HEK293 (cell line): ENCODE data around the gene TMOD1.

ENCODE experiments used
- ATF2 ChIP-seq: fragments of 450-650 bp; formaldehyde crosslinking; IDR thresholded peaks from 2 replicates; pipeline ENCODE4 v1.5.1; 2016; ENCODE audit warnings: missing biosample characterization, missing genetic modification characterization, low read depth
- CTCF ChIP-seq: fragments of 450-650 bp; formaldehyde crosslinking; IDR thresholded peaks from 2 replicates; pipeline ENCODE4 v1.5.1; 2016; ENCODE audit warnings: missing biosample characterization, missing genetic modification characterization
- RBAK ChIP-seq: fragments of 450-650 bp; formaldehyde crosslinking; IDR thresholded peaks from 2 replicates; pipeline ENCODE4 v1.5.1; 2016; ENCODE audit warnings: missing biosample characterization, missing genetic modification characterization
- REST ChIP-seq: fragments of 450-650 bp; formaldehyde crosslinking; IDR thresholded peaks from 2 replicates; pipeline ENCODE4 v1.5.1; 2016; ENCODE audit warnings: missing biosample characterization, missing genetic modification characterization
- SALL2 ChIP-seq: fragments of 450-650 bp; formaldehyde crosslinking; IDR thresholded peaks from 2 replicates; pipeline ENCODE4 v1.5.0; 2017; ENCODE audit warnings: missing biosample characterization, mild to moderate bottlenecking, missing genetic modification characterization, borderline replicate concordance
- TCF7L2 ChIP-seq: IDR thresholded peaks from 2 replicates; pipeline ENCODE4 v1.6.1; 2011; ENCODE audit warnings: low read depth, mild to moderate bottlenecking, inconsistent platforms, low read length, moderate library complexity, borderline replicate concordance
- TRIM28 ChIP-seq: IDR thresholded peaks from 2 replicates; pipeline ENCODE4 v1.6.1; 2011; ENCODE audit warnings: low read length, control low read depth, borderline replicate concordance
- ZNF175 ChIP-seq: fragments of 450-650 bp; formaldehyde crosslinking; IDR thresholded peaks from 2 replicates; pipeline ENCODE4 v1.5.1; 2016; ENCODE audit warnings: missing biosample characterization, missing genetic modification characterization
- ZNF211 ChIP-seq: fragments of 450-650 bp; formaldehyde crosslinking; IDR thresholded peaks from 2 replicates; pipeline ENCODE4 v1.5.1; 2016; ENCODE audit warnings: low read depth, missing biosample characterization, missing genetic modification characterization
- ZNF292 ChIP-seq: fragments of 450-650 bp; formaldehyde crosslinking; IDR thresholded peaks from 2 replicates; pipeline ENCODE4 v1.5.1; 2016; ENCODE audit warnings: low read depth, missing biosample characterization, missing genetic modification characterization, borderline replicate concordance
- ZNF645 ChIP-seq: fragments of 450-650 bp; formaldehyde crosslinking; IDR thresholded peaks from 2 replicates; pipeline ENCODE4; 2016; ENCODE audit warnings: missing biosample characterization, missing genetic modification characterization
- ZNF654 ChIP-seq: fragments of 450-650 bp; formaldehyde crosslinking; IDR thresholded peaks from 2 replicates; pipeline ENCODE4 v1.5.1; 2016; ENCODE audit warnings: low read depth, missing biosample characterization, missing genetic modification characterization

- no peak for TF ChIP-seq CTCF (tag by site-specific recombination)
- TF ChIP-seq ZNF645, result no peak
- no peak for TF ChIP-seq TCF7L2
- no peak for TF ChIP-seq SALL2 (tag by site-specific recombination)
- TF ChIP-seq TRIM28, result no peak
- no peak for TF ChIP-seq ZNF175
- TF ChIP-seq ZNF292 (tag by site-specific recombination), result no peak
- no peak for TF ChIP-seq ZNF654 (tag by site-specific recombination)
- no peak for TF ChIP-seq ZNF211 (tag by site-specific recombination)
- TF ChIP-seq ATF2 (tag by site-specific recombination), result no peak
- TF ChIP-seq RBAK (tag by site-specific recombination), result no peak
- no peak for TF ChIP-seq REST (tag by site-specific recombination)
Measured at GRCh38 chr9:97506787-97507186, 5.3 kb downstream of the TMOD1 start.
